ENCODE measurements around the gene FAM120B.

GRCh38 chr6:170447561-170447930 is 141.0 kb downstream of the FAM120B start:
- TF ChIP-seq CTCF (IDR thresholded peaks at IDR 0.05) (no peak), POLR2A (IDR thresholded peaks at IDR 0.05) (no peak)
